GM12873 (cell line): ENCODE results near the gene ARHGEF18.

ENCODE experiments used
- CTCF ChIP-seq: IDR thresholded peaks from 2 replicates; pipeline ENCODE4 v1.5.1; 2012; ENCODE audit warnings: low read depth, mild to moderate bottlenecking, moderate library complexity, low read length, control low read depth; ENCODE audit not compliant: insufficient read depth; ENCODE audit errors: missing control alignments

ARHGEF18 gene

GRCh38 chr19:7337380-7338194, 11.2 kb upstream of the ARHGEF18 start:
- TF ChIP-seq CTCF: peak; percentile 51

GRCh38 chr19:7340959-7341837, 7.5 kb upstream of the ARHGEF18 start:
- TF ChIP-seq CTCF: peak; percentile 92

- TF ChIP-seq CTCF: no peak
These were observed 6.6 kb upstream of the ARHGEF18 start for GRCh38 chr19:7342143-7342542.

- TF ChIP-seq CTCF: no peak
These were observed 2.2 kb upstream of the ARHGEF18 start for GRCh38 chr19:7346488-7346971.

GRCh38 chr19:7349231-7349591, 474 bp downstream of the ARHGEF18 start:
- no peak for TF ChIP-seq CTCF

- no peak for TF ChIP-seq CTCF
These were observed 1.4 kb downstream of the ARHGEF18 start for GRCh38 chr19:7349961-7350711.
